HG03039 (cell line): Measurements from ENCODE around the gene PRKCB.

Source experiments
- ATAC-seq: cut with Tn5 transposase; IDR thresholded peaks from one replicate; pipeline ENCODE4 v1.9.1; 2021; ENCODE audit warnings: mild to moderate bottlenecking, moderate library complexity; ENCODE audit not compliant: unreplicated experiment

Gene PRKCB

GRCh38 chr16:24119807-24120206, 284.0 kb downstream of the PRKCB start:
- ATAC-seq, result no peak

- ATAC-seq, result no peak
Measured at GRCh38 chr16:24123275-24123674, 287.5 kb downstream of the PRKCB start.

GRCh38 chr16:24124291-24124690, 288.5 kb downstream of the PRKCB start:
- ATAC-seq, result no peak

- ATAC-seq, result no peak
Measured at GRCh38 chr16:24125214-24125613, 289.4 kb downstream of the PRKCB start.

GRCh38 chr16:24129412-24129918, 293.7 kb downstream of the PRKCB start:
- ATAC-seq, result no peak

- ATAC-seq, result no peak
Measured at GRCh38 chr16:24130494-24131085, 294.8 kb downstream of the PRKCB start.

GRCh38 chr16:24131294-24131693, 295.5 kb downstream of the PRKCB start:
- no peak for ATAC-seq

GRCh38 chr16:24132048-24132796, 296.4 kb downstream of the PRKCB start:
- ATAC-seq, result no peak

GRCh38 chr16:24132797-24133155, 297.0 kb downstream of the PRKCB start:
- no peak for ATAC-seq

- ATAC-seq, result no peak
Measured at GRCh38 chr16:24135624-24136565, 300.1 kb downstream of the PRKCB start.

- ATAC-seq, result no peak
Measured at GRCh38 chr16:24138024-24138423, 302.2 kb downstream of the PRKCB start.

- no peak for ATAC-seq
Measured at GRCh38 chr16:24138575-24138974, 302.8 kb downstream of the PRKCB start.

- no peak for ATAC-seq
Measured at GRCh38 chr16:24139282-24139681, 303.5 kb downstream of the PRKCB start.

- no peak for ATAC-seq
Measured at GRCh38 chr16:24140730-24141129, 304.9 kb downstream of the PRKCB start.

GRCh38 chr16:24141466-24141865, 305.7 kb downstream of the PRKCB start:
- ATAC-seq, result no peak

GRCh38 chr16:24141917-24142316, 306.1 kb downstream of the PRKCB start:
- no peak for ATAC-seq

GRCh38 chr16:24145927-24146326, 310.1 kb downstream of the PRKCB start:
- ATAC-seq, result no peak

GRCh38 chr16:24146518-24146917, 310.7 kb downstream of the PRKCB start:
- no peak for ATAC-seq

GRCh38 chr16:24149102-24149501, 313.3 kb downstream of the PRKCB start:
- ATAC-seq, result no peak

- ATAC-seq, result no peak
Measured at GRCh38 chr16:24150282-24150681, 314.5 kb downstream of the PRKCB start.

GRCh38 chr16:24151482-24151939, 315.7 kb downstream of the PRKCB start:
- no peak for ATAC-seq
